HuH-7 (cell line): ENCODE measurements around the gene USHBP1.

Experiments used
- DNase-seq: peaks from one replicate; pipeline ENCODE4 v3.0.0; 2011; ENCODE audit warnings: low spot score

USHBP1 gene

DNA sequence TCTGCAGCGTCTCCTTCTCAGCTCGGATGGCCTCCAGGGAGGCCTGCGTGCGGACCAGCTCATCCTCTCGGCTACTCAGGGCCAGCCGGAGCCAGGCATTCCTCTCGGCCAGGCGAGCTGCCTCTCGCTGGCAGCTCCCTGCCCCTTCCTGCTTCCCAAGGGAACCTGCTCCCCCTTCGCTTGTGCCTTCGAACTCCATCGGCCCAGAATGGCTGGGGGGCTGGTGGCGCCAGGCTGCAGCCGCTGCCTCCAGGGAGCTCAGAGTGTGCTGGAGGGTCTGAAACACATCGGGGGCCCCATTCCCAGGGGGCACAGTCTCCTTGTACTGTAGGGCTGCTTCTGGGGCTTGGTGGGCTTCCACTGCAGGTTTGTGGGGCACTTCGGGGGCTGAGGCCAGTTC lies 2.0 kb downstream of the USHBP1 start:
- DNase-seq, result no peak

DNA sequence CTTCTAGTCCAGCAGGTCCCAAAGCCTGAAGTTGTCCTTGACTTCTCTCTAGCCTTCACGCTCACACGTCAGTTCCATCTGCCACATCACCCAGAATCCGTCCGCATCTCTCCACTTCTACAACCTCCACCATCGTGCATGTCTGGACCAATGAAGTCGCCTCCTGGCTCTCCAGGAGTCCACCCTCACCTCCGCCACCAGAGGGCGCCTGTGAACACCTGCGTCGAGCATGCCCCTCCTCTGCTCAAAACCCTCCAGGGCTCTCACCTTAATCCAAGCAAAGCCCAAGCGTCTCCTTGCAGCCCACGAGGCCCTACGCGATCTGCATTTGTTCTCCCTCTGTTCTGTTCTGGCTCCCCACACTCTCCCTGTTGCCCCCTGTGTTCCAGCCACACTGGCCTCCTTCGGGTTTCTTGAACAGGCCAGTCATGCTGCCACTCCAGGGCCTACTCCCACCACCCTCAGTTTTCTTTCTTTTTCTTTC lies 3.7 kb downstream of the USHBP1 start:
- peak; percentile 93 for DNase-seq

DNA sequence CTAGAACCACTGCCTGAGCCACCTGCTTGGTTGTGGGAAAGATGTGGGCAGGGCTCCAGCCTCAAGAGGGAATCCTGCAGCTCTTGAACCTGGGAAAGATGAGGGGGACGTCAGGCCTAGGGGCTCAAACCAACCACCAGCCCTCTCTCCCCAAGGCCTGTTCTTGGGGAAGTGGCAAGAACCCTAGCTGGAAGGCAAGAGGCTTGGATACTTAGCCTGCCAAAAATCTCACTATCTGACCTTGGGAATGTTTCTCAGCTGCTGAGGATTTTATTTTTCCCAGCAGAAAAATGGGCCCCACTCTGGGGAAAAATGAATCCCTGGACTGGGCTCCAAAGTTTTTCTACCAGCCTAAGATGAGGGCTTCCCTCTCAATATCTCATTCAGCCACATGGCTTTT lies 4.6 kb downstream of the USHBP1 start:
- DNase-seq, result no peak

DNA sequence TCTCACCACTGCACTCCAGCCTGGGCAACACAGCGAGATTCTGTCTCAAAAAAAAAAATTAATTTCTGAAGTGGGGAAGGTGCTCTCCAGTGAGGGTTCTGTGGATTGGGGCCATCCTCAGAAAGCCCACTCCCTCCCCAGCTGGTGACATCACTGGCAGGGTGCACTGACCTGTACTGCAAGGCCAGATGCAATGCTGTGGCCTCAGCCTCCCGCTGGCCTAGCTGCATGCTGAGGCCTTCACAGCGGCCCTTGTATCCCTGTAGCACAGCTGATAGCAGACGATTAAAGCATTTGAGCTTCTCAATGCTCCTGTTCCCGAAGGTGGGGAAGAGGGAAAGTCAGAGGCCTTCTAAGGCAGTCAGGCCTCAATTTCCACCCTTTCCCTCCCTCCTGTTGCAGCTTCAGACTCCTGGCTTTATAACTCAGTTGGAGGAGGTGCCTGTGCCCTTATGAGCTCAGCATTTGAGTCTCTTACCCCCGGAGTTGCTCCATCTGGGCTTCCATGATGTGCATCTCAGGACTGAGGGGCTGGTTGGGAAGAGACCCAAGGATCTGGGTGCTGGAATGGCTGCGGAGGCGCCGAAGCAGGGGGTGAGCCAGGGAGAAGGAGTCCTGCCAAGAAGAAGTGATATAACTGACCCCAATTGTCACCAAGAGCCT lies 5.3 kb downstream of the USHBP1 start:
- DNase-seq, result no peak

DNA sequence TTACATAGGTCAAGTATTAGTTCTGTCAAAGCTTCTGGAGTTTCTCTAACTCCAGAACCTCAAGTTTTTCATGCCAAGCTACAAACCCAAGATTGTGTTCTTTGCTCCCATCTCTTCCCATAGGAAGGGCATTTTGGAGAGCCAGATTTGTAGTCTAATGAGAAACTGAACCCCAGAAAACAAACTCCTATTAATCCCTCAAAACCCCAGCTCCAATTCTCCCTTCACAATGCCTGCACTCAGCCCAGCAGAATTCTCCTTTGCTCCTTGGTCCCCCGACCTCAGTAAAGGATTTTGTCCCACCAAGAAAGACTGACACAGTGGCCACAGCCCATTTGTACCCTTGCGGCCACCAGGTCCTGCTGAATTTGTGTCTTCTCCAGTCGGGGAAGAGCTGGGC lies 8.4 kb downstream of the USHBP1 start:
- no peak for DNase-seq

DNA sequence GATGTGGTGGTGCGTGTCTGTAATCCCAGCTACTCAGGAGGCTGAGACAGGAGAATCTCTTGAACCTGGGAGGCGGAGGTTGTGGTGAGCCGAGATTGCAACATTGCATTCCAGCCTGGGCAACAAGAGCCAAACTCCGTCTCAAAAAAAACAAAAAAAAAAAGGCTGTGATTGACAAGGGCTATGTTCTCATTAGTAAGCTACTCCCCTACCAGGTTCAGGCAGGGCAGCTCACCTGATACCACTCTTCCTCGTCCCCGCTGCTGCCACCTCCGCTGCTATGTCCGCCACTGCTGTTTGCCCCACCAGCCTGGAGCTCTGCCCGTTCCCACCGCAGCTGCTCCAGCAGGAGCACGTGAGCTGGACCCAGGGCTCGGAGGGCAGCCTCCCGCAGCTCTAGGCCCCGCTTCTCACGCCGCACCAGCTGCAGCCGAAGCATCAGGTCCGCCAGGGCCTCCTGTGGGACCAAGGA lies 9.4 kb downstream of the USHBP1 start:
- DNase-seq, result no peak

DNA sequence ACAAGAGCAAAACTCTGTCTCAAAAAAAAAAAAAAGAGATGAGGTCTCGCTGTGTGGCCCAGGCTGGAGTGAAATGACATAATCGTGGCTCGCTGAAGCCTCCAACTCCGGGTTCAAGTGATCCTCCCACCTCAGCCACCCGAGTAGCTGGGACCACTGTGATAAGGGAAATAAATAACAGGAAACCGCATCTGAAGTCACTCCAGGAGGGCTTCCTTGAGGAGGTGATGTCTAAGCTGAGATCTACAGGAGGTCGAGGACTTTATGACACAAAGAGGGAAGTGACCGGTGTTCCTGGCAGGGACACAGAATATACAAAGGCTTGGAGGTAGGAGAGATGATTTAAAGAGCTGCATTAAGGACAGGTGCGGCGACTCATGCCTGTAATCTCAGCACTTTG lies 9.9 kb downstream of the USHBP1 start:
- DNase-seq, result no peak

DNA sequence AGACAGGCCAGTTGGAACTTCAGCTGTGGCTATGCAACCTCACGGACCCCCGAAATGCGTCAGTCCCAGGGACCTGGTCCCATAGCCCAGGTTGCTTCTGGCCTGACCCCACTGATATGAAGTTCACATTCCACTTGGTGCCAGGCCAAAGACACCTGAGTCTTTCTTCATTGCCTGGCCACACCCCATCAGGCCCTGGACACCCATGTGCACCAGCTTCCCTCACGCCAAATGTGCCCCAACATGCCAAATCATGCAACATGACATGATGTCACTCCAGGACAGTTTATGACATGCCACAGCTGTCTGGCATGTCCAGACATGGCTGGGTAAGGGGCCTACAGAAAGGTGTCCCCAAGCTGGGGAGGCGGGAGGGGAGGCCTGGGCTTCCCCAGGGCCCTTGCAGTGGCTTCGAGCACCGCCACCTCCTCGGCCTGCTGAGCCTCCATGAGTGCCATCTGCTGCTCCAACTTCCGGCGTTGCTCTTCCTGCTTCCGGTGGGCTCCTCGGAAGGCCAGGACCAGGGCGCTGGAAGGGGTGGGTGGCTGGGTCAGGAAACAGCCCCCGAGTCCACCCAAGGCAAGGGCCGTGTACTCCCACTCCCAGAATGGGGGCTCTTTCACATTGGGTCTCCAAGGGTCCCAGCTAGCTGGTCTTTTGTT lies 14.5 kb downstream of the USHBP1 start:
- no peak for DNase-seq

DNA sequence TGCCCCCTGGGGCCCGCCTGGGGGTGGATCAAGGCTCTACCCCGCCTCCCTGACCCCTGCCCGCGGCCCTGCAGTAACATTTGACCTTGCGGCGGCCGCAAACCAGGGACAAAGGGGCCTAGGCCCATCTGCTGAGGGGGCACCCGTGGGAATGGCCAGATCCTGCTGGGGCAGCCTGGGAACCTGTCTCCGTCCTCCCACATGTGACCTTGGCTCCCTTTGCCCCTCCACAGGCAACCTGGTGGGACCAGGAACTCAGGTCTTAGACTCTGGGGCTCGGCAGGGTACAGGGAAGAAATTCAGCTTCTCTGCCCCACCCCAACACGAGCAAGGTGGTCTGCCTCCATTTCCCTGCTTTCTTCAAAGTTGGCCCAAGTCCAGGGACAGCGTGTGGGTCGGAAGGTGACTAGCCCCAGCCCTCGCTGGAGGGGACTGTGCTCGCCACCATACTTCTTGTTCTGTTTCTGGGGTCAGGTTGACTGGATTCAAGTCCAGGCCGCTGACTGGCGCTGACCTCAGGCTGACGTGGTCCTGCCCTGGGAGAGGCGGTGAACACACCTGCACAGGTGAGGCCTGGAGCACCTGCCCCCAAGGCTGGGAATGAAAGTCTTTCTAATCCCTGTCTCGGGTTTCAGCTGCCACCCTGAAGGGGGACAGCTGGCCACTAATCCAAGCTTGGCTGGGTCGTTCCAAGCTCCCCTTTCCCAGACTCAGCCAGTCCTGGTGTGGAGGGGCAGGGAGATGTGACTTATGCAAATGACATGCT lies 16.4 kb downstream of the USHBP1 start:
- peak; percentile 65 for DNase-seq

DNA sequence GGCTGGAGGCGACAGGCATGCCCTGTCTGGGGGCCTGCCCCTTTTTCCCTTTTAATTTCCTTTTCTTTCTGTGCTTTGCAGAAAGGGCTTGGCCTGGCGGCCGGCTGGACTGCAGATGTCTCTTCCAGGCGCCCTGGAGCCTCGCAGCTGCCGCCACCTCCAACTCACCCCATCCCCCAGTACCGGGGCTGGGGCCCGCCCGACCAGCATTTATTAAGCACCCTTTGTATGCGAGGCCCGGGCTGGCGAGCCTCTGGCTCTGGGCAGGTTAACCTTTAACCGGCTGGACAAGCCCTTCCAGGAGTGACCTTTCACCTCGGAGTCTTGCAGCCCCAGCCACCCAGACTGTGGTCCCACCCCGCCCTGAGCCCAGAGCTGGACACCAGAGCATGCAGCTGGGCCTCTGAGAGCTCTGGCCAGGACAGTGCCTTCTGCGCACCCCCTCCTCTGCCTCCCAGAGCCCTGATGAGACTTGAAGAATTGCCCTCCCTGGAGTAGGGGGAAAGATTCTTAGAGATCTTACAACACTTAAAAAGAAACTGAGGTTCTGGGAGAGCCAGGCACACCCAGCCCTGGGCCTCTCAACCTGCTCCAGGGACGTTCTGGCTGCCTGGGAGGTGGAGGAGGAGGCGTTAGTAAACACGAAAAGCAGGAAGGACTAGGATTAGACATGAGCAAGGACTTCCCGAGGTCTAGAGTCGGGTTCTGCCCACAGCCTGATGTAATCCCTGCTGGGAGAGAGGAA lies 17.7 kb downstream of the USHBP1 start:
- peak; percentile 70 for DNase-seq

DNA sequence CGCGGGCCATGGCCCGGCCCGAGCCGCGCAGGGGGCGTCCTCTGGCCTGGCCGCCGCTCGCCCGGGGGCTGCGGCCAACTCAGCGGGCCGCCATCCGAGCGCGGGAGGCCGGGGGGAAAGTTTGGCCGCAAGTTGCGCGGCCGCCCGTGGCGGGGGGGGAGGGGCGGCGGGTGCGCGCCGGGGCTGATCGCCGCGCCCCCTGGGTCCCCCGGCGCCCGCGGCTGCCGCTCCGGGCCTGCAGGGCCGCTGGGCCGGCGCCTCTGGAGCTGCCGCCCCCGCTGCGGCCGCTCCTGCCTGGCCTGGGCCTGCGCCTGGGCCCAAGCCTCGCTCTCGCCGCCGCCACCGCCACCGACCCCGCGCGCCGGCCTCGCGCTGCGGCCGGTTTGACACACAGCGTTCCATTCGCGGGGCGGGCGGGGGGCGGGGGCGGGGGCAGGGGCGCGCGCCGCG lies 19.0 kb downstream of the USHBP1 start, which contains the start of gene NR2F6:
NR2F6 (minus strand) TSS at position 385 of the 450 bp plus-strand sequence. CDS start 699 bp downstream, outside the sequence.
- DNase-seq, result no peak

DNA sequence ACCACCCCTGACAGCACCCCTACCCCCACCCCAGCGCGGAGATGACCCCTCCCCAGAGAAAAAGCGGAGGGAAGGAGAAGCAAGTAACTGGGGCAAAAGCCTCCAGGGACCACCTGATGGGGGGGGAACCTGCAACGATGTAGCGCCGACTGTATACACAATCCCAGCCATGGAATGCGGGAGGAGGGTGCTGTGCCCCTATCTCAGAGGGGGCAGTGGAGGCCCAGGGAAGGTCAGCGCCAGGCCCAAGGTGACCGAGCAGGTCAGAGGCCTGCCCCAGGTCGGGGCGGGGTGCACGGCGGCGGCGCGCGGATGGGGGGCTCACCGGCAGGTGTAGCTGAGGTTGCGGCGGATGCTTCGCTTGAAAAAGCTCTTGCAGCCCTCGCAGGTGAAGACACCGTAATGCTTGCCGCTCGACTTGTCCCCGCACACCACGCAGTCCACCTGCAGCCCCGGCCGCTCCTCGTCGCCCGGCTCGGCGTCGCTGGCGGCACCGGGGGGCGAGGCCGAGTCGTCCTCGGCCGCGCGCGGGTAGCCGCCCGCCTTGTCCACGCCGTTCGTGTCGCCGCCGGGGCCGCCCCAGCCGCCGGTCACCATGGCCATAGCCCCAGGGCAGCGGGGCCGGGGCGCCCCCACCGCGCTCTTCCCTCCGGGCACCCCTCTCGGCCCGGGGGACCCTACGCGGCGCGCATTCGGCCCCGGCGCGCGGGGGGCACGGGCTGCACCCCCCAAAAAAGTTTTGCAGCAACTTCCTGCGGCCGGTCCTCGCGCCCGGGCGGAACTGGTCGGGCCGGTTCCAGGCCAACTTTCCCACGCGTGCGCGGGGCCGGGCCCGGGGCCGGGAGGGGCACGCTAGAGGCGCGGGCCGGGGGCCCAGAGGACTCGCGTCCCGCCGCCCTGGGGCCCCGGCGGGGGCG lies 19.7 kb downstream of the USHBP1 start:
- no peak for DNase-seq

DNA sequence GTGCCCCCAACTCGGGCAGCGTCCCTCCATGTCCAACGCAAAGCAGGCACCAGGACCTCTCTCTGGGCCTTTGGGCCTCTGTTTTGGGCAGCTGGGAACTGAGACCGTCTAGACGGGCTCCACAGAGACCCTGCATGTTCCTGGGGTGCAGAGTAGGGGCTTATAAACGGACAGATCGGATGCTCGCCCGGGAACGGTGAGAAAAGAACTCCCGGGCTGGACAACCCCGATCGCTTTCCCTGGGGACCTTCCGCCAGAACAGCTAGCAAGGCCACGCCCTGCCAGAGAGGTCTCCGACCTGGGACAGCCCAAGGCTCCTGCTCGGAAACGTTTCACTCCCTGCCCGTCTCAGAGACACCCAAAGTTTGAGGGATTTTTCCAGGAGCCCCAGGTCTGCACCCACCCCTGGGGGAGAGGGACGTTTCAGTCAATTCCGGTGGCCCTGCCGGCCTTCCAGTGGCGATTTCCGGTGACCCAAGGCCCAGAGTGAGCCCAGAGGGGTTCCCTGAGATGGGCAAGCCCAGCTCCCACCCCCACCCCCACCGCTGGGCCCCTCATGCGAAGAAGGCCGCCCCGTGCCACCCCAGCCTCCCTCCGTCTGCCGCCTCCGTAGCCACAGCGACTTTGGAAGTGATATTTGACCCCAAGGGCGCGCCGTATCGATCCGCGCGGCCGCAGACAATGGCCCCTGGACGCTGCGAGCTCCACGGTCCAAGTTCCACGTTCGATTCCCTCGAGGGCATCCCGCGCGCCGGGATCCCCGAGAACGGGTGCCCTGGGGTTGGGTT lies 20.5 kb downstream of the USHBP1 start:
- no peak for DNase-seq

DNA sequence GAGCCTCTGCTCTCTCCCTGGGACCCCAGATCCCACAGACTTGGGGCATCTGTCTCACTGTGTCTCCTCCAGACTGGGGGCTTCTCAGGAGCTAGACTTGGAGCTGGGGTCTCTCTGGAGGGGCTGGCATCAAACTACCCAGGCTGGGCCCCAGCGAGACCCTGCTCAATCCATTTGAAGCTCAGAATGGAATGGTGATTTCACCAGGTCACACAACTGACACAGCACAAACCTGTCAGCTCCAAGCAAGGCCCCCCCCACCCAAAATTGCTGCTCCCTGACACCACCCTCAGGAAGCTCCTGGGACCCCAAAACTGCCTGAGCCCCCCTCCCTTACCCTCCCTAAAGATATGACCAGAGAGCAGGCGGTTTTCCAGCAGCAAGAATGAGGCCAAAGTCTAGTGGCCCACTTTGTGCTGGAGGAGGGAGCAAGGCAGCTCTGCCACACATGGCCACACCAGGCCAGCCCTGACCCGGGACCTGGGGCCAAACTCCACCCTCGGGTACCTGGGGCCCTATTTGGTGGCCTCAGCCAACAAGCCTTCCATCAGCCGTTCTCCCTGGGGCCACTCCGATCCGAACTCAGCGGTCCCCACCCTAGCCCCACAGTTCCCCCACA lies 21.2 kb downstream of the USHBP1 start:
- no peak for DNase-seq

DNA sequence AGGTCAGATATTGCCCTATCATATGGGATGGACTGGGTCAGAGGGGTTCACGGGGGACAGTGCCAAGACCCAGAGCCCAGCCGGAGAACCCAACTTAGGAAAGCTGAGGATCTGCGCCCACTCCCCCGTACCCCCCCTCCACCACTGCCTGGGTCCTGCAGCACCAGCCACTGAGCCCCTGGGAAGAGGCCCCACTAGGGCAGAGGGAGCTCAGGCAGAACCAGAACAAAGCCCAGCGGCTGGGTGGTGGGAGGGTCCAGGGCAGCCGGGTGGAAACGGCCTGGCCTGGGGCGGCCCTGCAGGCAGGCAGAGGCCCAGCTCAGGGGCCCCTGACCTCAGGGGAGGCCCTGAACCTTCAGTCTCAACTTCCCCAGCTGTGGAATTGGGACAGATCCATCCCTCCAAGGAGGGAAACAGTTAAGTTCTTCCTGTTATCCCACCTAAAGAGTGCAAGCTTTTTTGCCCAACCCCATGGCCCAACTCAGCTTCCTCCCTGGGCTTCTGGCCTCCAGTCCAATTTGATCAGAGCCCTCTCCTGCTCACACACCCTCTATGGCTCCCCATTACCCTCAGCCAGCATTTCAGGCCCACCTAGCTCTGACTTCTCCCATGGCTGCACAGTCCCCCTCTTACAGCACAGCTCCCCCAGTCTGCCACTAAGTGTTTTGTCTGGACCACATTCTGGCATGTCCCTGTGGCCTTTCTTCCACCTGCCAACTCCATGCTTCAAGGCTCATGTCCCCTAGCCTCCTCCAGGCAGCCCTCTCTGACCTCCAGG lies 21.9 kb downstream of the USHBP1 start:
- DNase-seq, result no peak

DNA sequence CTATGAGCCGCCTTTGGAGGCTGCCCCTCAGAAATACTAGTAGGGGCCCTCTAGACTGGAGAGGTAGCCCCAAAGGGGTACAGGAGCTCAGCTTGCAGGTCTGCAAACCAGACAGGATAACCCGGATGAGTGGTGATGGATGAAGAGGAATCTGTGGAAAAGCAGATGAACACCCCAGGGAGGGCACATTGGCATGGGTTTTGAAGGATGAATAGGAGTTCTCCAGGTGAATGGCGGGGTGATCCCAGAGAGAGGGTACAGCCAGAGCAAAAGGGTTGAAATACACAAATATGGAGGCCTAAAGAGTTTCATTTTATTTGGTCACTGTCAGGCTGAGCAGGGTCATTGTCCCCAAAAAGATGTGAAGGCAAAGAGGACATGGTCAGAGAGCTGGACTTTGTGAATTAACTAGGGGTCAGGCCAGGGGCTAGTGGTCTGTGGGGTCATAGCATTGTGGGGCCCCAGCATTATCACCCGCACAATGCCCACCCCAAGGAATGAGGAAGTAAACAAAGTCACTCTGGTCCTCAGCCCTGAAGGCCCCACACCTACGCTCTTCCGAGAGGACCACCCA lies 23.6 kb downstream of the USHBP1 start:
- DNase-seq, result no peak

DNA sequence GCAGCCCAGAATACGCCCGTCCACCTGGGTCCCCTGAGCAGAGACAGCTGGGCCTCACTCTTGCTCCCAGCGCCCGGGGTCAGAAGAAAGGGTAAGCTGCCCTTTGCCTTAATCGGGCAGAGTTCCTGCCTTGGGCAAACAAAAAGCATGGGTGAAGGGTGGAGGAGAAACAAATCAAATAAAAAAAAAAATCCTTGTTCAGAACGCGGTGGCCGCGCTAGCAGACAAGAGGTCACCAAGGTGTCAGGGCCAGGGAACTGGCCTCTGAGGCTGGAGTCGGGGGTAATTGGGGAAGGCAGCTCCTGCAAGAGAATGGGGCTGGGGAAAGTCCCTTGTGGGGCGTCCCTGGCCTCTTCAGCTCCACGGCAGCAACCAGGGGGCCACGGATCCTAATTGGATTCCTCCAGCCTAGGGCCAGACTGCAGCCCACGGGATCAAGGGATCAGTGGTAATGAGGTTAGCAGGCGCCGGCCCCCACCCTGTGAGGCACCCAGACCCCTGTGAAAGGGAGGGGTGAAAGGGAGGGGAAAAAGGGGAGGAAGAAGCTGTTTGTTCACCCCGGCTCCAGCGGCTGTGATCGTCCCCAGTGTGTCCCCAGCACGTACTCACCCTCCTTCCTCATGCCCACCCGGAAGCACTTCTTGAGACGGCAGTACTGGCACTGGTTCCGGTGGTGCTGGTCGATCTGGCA lies 24.3 kb downstream of the USHBP1 start:
- DNase-seq, result peak; percentile 76
